ENCODE results near the gene SRF. TPM values are rescaled to one million over a fixed set of nuclear protein-coding genes. Genes with fewer than 3 reads are reported as not detected.
A peak's percentile ranks its signal among the peaks of the same experiment; 100 is the strongest.

Gene SRF
- total RNA-seq, 2 donors from 2014 or later = 12.7 to 30.7 TPM

DNA sequence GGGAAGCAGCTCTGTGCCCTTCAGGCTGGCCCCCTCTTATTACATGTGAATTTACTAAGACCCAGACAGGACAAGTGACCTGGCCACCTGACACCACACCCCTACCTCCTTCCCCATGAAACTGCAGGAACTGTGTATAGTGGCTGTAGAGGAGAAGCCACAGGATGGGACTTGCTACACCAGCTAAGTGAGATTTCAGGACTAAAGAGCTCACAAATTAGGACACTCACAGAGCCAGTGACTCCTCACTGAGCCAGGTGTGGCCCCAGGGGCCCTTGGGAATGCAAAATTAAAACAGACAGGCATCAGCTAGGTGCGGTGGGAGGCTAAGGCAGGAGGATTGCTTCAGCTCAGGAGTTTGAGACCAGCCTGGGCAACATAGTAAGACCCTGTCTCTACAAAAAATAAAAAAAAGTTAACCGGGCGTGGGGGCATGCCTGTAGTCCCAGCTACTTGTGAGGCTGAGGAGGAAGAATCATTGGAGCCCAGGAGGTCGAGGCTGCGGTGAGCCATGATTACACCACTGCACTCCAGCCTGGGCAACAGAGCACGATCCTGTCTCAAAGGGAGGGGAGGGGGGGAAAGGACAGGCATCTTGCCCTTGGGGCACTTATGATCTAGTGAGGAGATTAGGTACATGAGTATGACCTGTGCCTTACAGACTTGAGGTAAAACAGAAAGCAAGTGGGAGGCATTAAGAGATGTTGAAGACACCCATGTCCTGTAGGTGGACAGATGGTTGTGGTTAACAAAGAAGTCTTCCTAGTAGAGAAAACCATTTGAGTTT, 23.2 kb upstream of the SRF start:
- TF ChIP-seq POLR2A (IDR thresholded peaks at IDR 0.05) = no peak
- TF ChIP-seq, protein P1, sequence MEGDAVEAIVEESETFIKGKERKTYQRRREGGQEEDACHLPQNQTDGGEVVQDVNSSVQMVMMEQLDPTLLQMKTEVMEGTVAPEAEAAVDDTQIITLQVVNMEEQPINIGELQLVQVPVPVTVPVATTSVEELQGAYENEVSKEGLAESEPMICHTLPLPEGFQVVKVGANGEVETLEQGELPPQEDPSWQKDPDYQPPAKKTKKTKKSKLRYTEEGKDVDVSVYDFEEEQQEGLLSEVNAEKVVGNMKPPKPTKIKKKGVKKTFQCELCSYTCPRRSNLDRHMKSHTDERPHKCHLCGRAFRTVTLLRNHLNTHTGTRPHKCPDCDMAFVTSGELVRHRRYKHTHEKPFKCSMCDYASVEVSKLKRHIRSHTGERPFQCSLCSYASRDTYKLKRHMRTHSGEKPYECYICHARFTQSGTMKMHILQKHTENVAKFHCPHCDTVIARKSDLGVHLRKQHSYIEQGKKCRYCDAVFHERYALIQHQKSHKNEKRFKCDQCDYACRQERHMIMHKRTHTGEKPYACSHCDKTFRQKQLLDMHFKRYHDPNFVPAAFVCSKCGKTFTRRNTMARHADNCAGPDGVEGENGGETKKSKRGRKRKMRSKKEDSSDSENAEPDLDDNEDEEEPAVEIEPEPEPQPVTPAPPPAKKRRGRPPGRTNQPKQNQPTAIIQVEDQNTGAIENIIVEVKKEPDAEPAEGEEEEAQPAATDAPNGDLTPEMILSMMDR (IDR thresholded peaks at IDR 0.05) = no peak
- intact Hi-C loops (cut with DNase I) = no loop called here
- ATAC-seq (no peak), DNase-seq (no peak)
- WGBS, 2 donors = 88 to 92% methylated on average over 6 of the region's 6 CpGs
- H3K4me1 ChIP-seq = peaks cover 27% of the 10 kb centered on the region
- no peak overlapping the region for H3K4me3 ChIP-seq
- no peaks in the 10 kb centered on the region for H3K36me3 ChIP-seq (replicated peaks in 1 of 2; ENCODE audit: insufficient read depth in 1 of 2, low read depth in 2 of 2)
- H3K9me3 ChIP-seq = no peaks in the 10 kb centered on the region
- H3K27me3 ChIP-seq = no peaks in the 10 kb centered on the region
- no peak overlapping the region for H3K27ac ChIP-seq

DNA sequence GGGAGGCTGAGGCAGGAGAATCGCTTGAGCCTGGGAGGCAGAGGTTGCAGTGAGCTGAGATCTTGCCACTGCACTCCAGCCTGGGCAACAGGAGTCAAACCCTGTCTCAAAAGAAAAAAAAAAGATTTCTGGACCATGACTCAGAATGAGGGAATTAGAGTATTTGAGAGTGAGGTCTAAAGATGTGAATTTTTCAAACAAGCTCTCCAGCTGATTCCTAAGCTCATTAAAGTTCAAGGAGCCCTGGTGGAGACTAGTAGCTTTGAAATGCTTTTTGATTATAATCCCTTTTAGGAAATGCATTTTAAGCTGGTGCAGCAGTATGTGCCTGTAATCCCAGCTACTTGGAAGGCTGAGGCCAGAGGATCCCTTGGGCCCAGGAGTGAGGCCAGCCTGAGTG, 21.8 kb upstream of the SRF start:
- intact Hi-C loops (cut with DNase I) = no loop called here
- Histone ChIP-seq H3K27ac (no peak overlapping the region), H3K9me3 (no peaks in the 10 kb centered on the region), H3K36me3 (replicated peaks in 1 of 2; ENCODE audit: insufficient read depth in 1 of 2, low read depth in 2 of 2) (no peaks in the 10 kb centered on the region), H3K27me3 (no peaks in the 10 kb centered on the region), H3K4me3 (no peak overlapping the region), H3K4me1 (peaks cover 19% of the 10 kb centered on the region)
- no peak for ATAC-seq
- TF ChIP-seq POLR2A (IDR thresholded peaks at IDR 0.05) = no peak
- TF ChIP-seq, protein P1 (IDR thresholded peaks at IDR 0.05) = no peak
- 87 to 100% methylated on average over 1 of the region's 1 CpG for WGBS, 2 donors
- no peak for DNase-seq

DNA sequence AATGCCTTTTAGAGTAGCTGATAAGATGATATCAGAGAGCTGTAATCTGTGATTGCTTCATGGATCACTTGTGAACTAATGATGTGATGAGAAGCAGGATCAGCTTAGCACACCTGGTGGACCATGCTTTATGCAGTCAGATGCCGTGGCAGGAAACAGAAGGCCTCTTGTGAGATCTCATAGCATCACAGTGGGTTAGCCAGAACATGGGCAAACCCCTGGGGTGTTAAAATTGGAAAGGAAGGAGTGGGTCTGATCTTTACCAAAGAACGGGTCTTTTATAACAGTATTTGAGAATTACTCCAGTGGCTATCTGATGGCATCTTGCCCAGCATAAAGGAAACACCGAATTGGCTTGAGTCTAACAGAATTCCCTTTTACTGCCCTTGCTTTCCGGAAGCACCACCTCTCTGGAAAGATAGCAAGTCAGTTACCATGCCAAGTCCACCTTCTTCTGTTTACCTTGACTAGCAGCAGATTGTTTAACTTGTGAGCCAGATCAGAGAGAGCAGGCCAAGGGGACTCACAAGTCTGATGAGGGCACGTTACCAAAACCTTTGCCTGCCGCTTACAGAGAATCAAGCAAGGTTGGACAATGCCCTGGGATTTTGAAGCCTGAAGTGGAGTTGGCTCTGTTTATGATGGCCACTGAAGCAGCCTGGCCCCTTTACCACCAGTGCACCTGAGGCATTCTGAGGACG, 20.9 kb upstream of the SRF start:
- TF ChIP-seq, protein P1 (IDR thresholded peaks at IDR 0.05) = no peak
- TF ChIP-seq POLR2A (IDR thresholded peaks at IDR 0.05) = peak in 1 of 3 donors; percentile 19
- H3K36me3 ChIP-seq (replicated peaks in 1 of 2; ENCODE audit: insufficient read depth in 1 of 2, low read depth in 2 of 2) = no peaks in the 10 kb centered on the region
- WGBS, 2 donors = 2 to 19% methylated on average over 7 of the region's 7 CpGs
- DNase-seq (peak; percentile 62 to 86 (median 81)), ATAC-seq (peak; percentile 95)
- H3K4me3 ChIP-seq = no peak overlapping the region
- H3K27me3 ChIP-seq = no peaks in the 10 kb centered on the region
- intact Hi-C loops (cut with DNase I) = no loop called here
- H3K4me1 ChIP-seq = peaks cover 19% of the 10 kb centered on the region
- H3K27ac ChIP-seq = peak overlapping the region in 2 of 4 donors; percentile 37 to 47
- no peaks in the 10 kb centered on the region for H3K9me3 ChIP-seq

DNA sequence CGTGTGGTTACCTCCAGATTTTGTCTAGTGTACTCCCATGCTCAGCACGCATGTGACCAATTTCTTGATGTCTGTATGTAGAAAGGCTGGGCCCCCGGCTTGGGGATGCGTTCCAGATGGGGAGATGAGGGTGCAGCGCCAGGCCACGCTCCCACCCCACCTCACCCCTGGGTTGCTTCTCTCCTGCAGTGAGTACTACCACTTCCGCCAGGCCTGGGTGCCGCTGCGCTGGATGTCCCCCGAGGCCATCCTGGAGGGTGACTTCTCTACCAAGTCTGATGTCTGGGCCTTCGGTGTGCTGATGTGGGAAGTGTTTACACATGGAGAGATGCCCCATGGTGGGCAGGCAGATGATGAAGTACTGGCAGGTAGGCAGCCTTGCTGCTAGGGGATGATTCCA, 11.5 kb upstream of the SRF start:
- Histone ChIP-seq H3K27ac (no peak overlapping the region), H3K9me3 (no peaks in the 10 kb centered on the region), H3K4me3 (no peak overlapping the region), H3K4me1 (no peaks in the 10 kb centered on the region), H3K27me3 (no peaks in the 10 kb centered on the region), H3K36me3 (replicated peaks in 1 of 2; ENCODE audit: insufficient read depth in 1 of 2, low read depth in 2 of 2) (no peaks in the 10 kb centered on the region)
- TF ChIP-seq, protein P1 (IDR thresholded peaks at IDR 0.05) = no peak
- no peak for TF ChIP-seq POLR2A (IDR thresholded peaks at IDR 0.05)
- WGBS, 2 donors = 81 to 93% methylated on average over 7 to 11 of the region's 11 CpGs
- intact Hi-C loops (cut with DNase I) = no loop called here
- DNase-seq (no peak), ATAC-seq (no peak)

Data from body of pancreas (tissue), 4 donors.